ENCODE measurements around the gene TMEM231. TPM values are rescaled to one million over a fixed set of nuclear protein-coding genes. Genes with fewer than 3 reads are reported as not detected.

TMEM231 gene
- total RNA-seq, 1 experiment from 2014 or later = 9.0 TPM

DNA sequence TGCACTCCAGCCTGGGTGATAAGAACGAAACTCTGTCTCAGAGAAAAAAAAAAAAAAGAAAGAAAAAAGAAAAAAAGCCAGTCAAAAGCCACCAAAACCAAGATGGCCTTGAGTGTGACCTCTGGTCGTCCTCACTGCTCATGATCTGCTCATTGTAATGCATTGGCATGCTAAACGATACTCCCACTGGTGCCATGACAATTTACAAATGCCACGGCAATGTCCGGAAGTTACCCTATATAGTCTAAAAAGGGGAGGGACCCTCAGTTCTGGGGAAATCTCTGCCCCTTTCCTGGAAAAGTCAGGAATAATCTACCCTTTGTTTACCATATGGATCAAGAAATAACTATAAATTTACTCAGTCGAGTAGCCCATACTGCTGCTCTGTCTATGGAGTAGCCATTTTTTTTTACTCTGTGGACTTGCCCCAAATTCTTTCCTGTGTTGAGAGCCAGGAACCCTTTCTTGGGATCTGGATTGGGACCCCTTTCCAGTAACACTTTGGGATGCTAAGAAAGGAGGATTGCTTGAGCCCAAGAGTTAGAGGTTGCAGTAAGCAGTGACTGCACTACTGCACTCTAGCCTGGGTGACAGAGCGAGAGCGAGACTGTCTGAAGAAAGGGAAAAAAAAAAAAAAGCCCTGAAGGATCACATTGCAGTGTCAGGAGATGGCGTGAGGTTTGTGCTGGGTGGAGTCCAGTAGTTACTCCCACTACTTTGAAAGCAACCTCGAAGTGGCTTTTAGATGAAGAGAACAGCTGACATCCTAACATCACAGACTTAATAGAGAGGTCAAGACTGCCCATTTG is 3.7 kb upstream of the TMEM231 start:
- Histone ChIP-seq H3K36me3 (ENCODE audit: control insufficient read depth, insufficient read depth, low read length) (no peaks in the 10 kb centered on the region), H3K4me1 (ENCODE audit: control insufficient read depth, insufficient read depth, low read length) (no peaks in the 10 kb centered on the region), H3K27me3 (ENCODE audit: control insufficient read depth, insufficient read depth, low read length) (peaks cover 8% of the 10 kb centered on the region), H3K27ac (ENCODE audit: low read length) (no peak overlapping the region), H3K4me3 (ENCODE audit: low read depth in 2 of 2, low read length in 2 of 2) (no peak overlapping the region), H3K9me3 (ENCODE audit: control insufficient read depth, insufficient read depth, low read depth, low read length) (no peaks in the 10 kb centered on the region)
- no peak for TF ChIP-seq SIN3A (IDR thresholded peaks at IDR 0.05; ENCODE audit: borderline replicate concordance, insufficient read depth, low read depth, low read length)
- TF ChIP-seq, protein P1, sequence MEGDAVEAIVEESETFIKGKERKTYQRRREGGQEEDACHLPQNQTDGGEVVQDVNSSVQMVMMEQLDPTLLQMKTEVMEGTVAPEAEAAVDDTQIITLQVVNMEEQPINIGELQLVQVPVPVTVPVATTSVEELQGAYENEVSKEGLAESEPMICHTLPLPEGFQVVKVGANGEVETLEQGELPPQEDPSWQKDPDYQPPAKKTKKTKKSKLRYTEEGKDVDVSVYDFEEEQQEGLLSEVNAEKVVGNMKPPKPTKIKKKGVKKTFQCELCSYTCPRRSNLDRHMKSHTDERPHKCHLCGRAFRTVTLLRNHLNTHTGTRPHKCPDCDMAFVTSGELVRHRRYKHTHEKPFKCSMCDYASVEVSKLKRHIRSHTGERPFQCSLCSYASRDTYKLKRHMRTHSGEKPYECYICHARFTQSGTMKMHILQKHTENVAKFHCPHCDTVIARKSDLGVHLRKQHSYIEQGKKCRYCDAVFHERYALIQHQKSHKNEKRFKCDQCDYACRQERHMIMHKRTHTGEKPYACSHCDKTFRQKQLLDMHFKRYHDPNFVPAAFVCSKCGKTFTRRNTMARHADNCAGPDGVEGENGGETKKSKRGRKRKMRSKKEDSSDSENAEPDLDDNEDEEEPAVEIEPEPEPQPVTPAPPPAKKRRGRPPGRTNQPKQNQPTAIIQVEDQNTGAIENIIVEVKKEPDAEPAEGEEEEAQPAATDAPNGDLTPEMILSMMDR (IDR thresholded peaks at IDR 0.05) = no peak
- TF ChIP-seq TCF7L2 (IDR thresholded peaks at IDR 0.05; ENCODE audit: low read depth, low read length) = no peak
- TF ChIP-seq, protein P2, sequence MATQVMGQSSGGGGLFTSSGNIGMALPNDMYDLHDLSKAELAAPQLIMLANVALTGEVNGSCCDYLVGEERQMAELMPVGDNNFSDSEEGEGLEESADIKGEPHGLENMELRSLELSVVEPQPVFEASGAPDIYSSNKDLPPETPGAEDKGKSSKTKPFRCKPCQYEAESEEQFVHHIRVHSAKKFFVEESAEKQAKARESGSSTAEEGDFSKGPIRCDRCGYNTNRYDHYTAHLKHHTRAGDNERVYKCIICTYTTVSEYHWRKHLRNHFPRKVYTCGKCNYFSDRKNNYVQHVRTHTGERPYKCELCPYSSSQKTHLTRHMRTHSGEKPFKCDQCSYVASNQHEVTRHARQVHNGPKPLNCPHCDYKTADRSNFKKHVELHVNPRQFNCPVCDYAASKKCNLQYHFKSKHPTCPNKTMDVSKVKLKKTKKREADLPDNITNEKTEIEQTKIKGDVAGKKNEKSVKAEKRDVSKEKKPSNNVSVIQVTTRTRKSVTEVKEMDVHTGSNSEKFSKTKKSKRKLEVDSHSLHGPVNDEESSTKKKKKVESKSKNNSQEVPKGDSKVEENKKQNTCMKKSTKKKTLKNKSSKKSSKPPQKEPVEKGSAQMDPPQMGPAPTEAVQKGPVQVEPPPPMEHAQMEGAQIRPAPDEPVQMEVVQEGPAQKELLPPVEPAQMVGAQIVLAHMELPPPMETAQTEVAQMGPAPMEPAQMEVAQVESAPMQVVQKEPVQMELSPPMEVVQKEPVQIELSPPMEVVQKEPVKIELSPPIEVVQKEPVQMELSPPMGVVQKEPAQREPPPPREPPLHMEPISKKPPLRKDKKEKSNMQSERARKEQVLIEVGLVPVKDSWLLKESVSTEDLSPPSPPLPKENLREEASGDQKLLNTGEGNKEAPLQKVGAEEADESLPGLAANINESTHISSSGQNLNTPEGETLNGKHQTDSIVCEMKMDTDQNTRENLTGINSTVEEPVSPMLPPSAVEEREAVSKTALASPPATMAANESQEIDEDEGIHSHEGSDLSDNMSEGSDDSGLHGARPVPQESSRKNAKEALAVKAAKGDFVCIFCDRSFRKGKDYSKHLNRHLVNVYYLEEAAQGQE (IDR thresholded peaks at IDR 0.05; ENCODE audit: insufficient read depth in 1 of 2, low read depth in 2 of 2, low read length in 1 of 2) = no peak
- no peak for TF ChIP-seq POLR2AphosphoS5 (IDR thresholded peaks at IDR 0.05; ENCODE audit: low read depth, low read length)
- ChIA-PET CTCF (interaction anchor here (0.7 kb wide), 1 partner anchor 10 kb away, joined by 3 read pairs; no protein-coding TSS in a partner anchor), POLR2A (interaction anchor here (0.7 kb wide), 1 partner anchor 114 kb away, joined by 7 read pairs; no protein-coding TSS in a partner anchor)
- ATAC-seq (no peak), DNase-seq (ENCODE audit: low read depth, low spot score) (no peak)
- in situ Hi-C loops (cut with HindIII; ENCODE audit: low pct_unique_long_range_greater_than_20kb, low sequenced_read_pairs) = no loop called here
- intact Hi-C loops (cut with micrococcal nuclease; ENCODE audit: unreplicated experiment) = loop anchor here (10.0 kb wide), 1 partner anchor 85 kb away; no protein-coding TSS in a partner anchor
- BruUV-seq (replicated peaks) = no TSS peak

DNA sequence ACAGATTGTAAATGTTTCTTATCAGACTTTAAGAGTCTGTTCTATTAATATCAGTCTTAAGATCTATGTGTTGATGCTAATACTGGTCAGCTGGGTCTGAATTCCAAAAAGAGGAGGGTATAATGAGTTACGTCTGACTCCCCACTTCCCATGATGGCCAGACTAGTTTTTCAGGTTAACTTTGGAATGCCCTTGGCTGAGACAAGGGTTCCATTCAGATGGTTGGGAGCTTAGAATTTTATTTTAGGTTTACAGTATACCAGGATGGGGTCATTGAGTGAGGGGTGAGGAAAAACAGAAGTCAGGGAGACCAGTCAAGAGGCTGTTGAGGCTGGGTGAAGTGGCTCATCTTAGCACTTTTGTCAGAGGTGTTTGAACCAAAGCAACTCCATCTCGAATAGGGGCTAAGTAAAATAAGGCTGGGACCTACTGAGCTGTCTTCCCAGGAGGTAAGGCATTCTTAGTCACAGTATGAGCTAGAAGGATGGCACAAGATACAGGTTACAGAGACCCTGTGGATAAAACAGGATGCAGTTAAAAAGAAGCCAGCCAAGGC is 2.9 kb upstream of the TMEM231 start:
- intact Hi-C loops (cut with micrococcal nuclease; ENCODE audit: unreplicated experiment) = loop anchor here (10.0 kb wide), 1 partner anchor 84 kb away; no protein-coding TSS in a partner anchor
- in situ Hi-C loops (cut with HindIII; ENCODE audit: low pct_unique_long_range_greater_than_20kb, low sequenced_read_pairs) = no loop called here
- Histone ChIP-seq H3K27me3 (ENCODE audit: control insufficient read depth, insufficient read depth, low read length) (peaks cover 8% of the 10 kb centered on the region), H3K36me3 (ENCODE audit: control insufficient read depth, insufficient read depth, low read length) (no peaks in the 10 kb centered on the region), H3K4me3 (ENCODE audit: low read depth in 2 of 2, low read length in 2 of 2) (no peak overlapping the region), H3K9me3 (ENCODE audit: control insufficient read depth, insufficient read depth, low read depth, low read length) (no peaks in the 10 kb centered on the region), H3K4me1 (ENCODE audit: control insufficient read depth, insufficient read depth, low read length) (no peaks in the 10 kb centered on the region), H3K27ac (ENCODE audit: low read length) (no peak overlapping the region)
- BruUV-seq (replicated peaks) = no TSS peak
- DNase-seq (ENCODE audit: low read depth, low spot score) (no peak), ATAC-seq (no peak)
- ChIA-PET POLR2A (no interaction called here), CTCF (no interaction called here)
- no peak for TF ChIP-seq POLR2AphosphoS5 (IDR thresholded peaks at IDR 0.05; ENCODE audit: low read depth, low read length)
- no peak for TF ChIP-seq SIN3A (IDR thresholded peaks at IDR 0.05; ENCODE audit: borderline replicate concordance, insufficient read depth, low read depth, low read length)
- TF ChIP-seq, protein P1 (IDR thresholded peaks at IDR 0.05) = no peak
- no peak for TF ChIP-seq TCF7L2 (IDR thresholded peaks at IDR 0.05; ENCODE audit: low read depth, low read length)
- TF ChIP-seq, protein P2 (IDR thresholded peaks at IDR 0.05; ENCODE audit: insufficient read depth in 1 of 2, low read depth in 2 of 2, low read length in 1 of 2) = no peak
